Mesenchymal stem cell (in vitro differentiated cells and primary cell): Measurements from ENCODE around the gene ELMO1.
A peak's percentile ranks its signal among the peaks of the same experiment; 100 is the strongest.

Experiments used
- DNase-seq: peaks from one replicate; pipeline ENCODE4 v3.0.0-alpha.2; 2013
- H2AFZ ChIP-seq: one replicate; pipeline ENCODE4 v1.6.1; 2013; ENCODE audit warnings: low read depth, mild to moderate bottlenecking, control low read depth, inconsistent platforms, low read length, moderate library complexity
- H2AK5ac ChIP-seq: 2 replicates; pipeline ENCODE4 v1.6.1; 2013; ENCODE audit warnings: low read length, moderate library complexity, mild to moderate bottlenecking, inconsistent platforms; ENCODE audit not compliant: severe bottlenecking
- H2BK120ac ChIP-seq: one replicate; pipeline ENCODE4 v1.6.1; 2013; ENCODE audit warnings: low read depth, mild to moderate bottlenecking, inconsistent platforms, low read length, moderate library complexity
- H2BK12ac ChIP-seq, 2 experiments: one replicate each; pipeline ENCODE4 v1.6.1; 2013; ENCODE audit warnings: inconsistent platforms in 2 of 2, low read length in 2 of 2, mild to moderate bottlenecking in 2 of 2, moderate library complexity in 2 of 2, control low read depth in 1 of 2
- H2BK15ac ChIP-seq: one replicate; pipeline ENCODE4 v1.6.1; 2013; ENCODE audit warnings: mild to moderate bottlenecking, low read depth, inconsistent platforms; ENCODE audit not compliant: poor library complexity, severe bottlenecking
- H2BK5ac ChIP-seq: 2 replicates; pipeline ENCODE4 v1.6.1; 2013; ENCODE audit warnings: low read depth, mild to moderate bottlenecking, low read length, control low read depth, inconsistent platforms; ENCODE audit not compliant: poor library complexity, severe bottlenecking
- H3K14ac ChIP-seq, 2 experiments: one replicate each; pipeline ENCODE4 v1.6.1; 2013; ENCODE audit warnings: inconsistent platforms in 2 of 2, low read length in 2 of 2, control low read depth in 1 of 2, mild to moderate bottlenecking in 1 of 2, moderate library complexity in 1 of 2
- H3K18ac ChIP-seq, 2 experiments: one replicate each; pipeline ENCODE4 v1.6.1; 2013; ENCODE audit warnings: inconsistent platforms in 2 of 2, low read length in 2 of 2, control low read depth in 1 of 2, low read depth in 1 of 2, mild to moderate bottlenecking in 1 of 2
- H3K23ac ChIP-seq, 2 experiments: one replicate each; pipeline ENCODE4 v1.6.1; 2013; ENCODE audit warnings: inconsistent platforms in 2 of 2, low read length in 2 of 2, mild to moderate bottlenecking in 2 of 2, moderate library complexity in 2 of 2, control low read depth in 1 of 2
- H3K27ac ChIP-seq: 2 replicates; pipeline ENCODE4 v1.5.1; 2013; ENCODE audit warnings: mild to moderate bottlenecking, moderate library complexity, low read length, control low read depth, inconsistent platforms; ENCODE audit not compliant: poor library complexity, severe bottlenecking
- H3K27me3 ChIP-seq, 2 experiments: 2 replicates each; pipeline versions ENCODE4 v1.6.1 to v1.7.0; 2013; ENCODE audit warnings: low read length in 2 of 2, mild to moderate bottlenecking in 2 of 2, moderate library complexity in 2 of 2, control low read depth in 1 of 2, inconsistent platforms in 1 of 2; ENCODE audit not compliant: control insufficient read depth in 1 of 2, insufficient read depth in 1 of 2
- H3K36me3 ChIP-seq, 2 experiments: 2 replicates each; pipeline versions ENCODE4 v1.6.1 to v1.7.0; 2013; ENCODE audit warnings: low read length in 2 of 2, control low read depth in 1 of 2, inconsistent platforms in 1 of 2, low read depth in 1 of 2, mild to moderate bottlenecking in 1 of 2; ENCODE audit not compliant: insufficient read depth in 2 of 2, control insufficient read depth in 1 of 2
- H3K4ac ChIP-seq, 2 experiments: one replicate each; pipeline ENCODE4 v1.6.1; 2013; ENCODE audit warnings: inconsistent platforms in 2 of 2, low read length in 2 of 2, mild to moderate bottlenecking in 2 of 2, moderate library complexity in 2 of 2, control low read depth in 1 of 2, low read depth in 1 of 2
- H3K4me1 ChIP-seq: 2 replicates; pipeline ENCODE4 v1.6.1; 2013; ENCODE audit warnings: low read depth, low read length, control low read depth; ENCODE audit not compliant: control insufficient read depth, insufficient read depth
- H3K4me2 ChIP-seq: 2 replicates; pipeline ENCODE4 v1.6.1; 2013; ENCODE audit warnings: low read length, mild to moderate bottlenecking, inconsistent platforms; ENCODE audit not compliant: poor library complexity, severe bottlenecking
- H3K4me3 ChIP-seq, 2 experiments: 2 replicates each; pipeline versions ENCODE4 v1.5.1 to v1.7.0; 2013; ENCODE audit warnings: low read length in 2 of 2, mild to moderate bottlenecking in 2 of 2, control low read depth in 1 of 2, low read depth in 1 of 2; ENCODE audit not compliant: insufficient read depth in 1 of 2
- H3K79me1 ChIP-seq: replicated peaks from 2 replicates; pipeline ENCODE4 v1.6.1; 2013; ENCODE audit warnings: mild to moderate bottlenecking, control low read depth, low read length, inconsistent platforms; ENCODE audit not compliant: poor library complexity, severe bottlenecking
- H3K9ac ChIP-seq: 2 replicates; pipeline ENCODE4 v1.7.0; 2013; ENCODE audit warnings: mild to moderate bottlenecking, low read length, moderate library complexity
- H3K9me3 ChIP-seq: 2 replicates; pipeline ENCODE4 v1.7.0; 2013; ENCODE audit warnings: mild to moderate bottlenecking, low read length; ENCODE audit not compliant: control insufficient read depth
- H4K8ac ChIP-seq: one replicate; pipeline ENCODE4 v1.6.1; 2013; ENCODE audit warnings: inconsistent platforms, mild to moderate bottlenecking, low read length, moderate library complexity
- H4K91ac ChIP-seq: one replicate; pipeline ENCODE4 v1.6.1; 2013; ENCODE audit warnings: mild to moderate bottlenecking, low read length, inconsistent platforms
- WGBS: methylation state at CpG from one replicate; pipeline ENCODE4 v1.1.7; 2013; ENCODE audit warnings: mixed read lengths; 5-methylcytosine and 5-hydroxymethylcytosine counted together

ELMO1 gene

GRCh38 chr7:37187179-37187578, 261.5 kb downstream of the ELMO1 start:
- no peak overlapping the region for H4K91ac ChIP-seq
- H3K23ac ChIP-seq = no peak overlapping the region
- H2BK120ac ChIP-seq = no peak overlapping the region
- H2BK5ac ChIP-seq = no peak overlapping the region
- H2AK5ac ChIP-seq = no peak overlapping the region
- no peak overlapping the region for H3K18ac ChIP-seq
- H3K27ac ChIP-seq = no peak overlapping the region
- no peak overlapping the region for H3K4me3 ChIP-seq
- no peaks in the 10 kb centered on the region for H3K27me3 ChIP-seq
- no peak overlapping the region for H3K4me2 ChIP-seq
- no peak overlapping the region for H3K14ac ChIP-seq
- H3K4me1 ChIP-seq = no peaks in the 10 kb centered on the region
- no peak overlapping the region for H3K4ac ChIP-seq
- no peaks in the 10 kb centered on the region for H3K9me3 ChIP-seq
- H4K8ac ChIP-seq = no peak overlapping the region
- H2BK15ac ChIP-seq = no peak overlapping the region
- H3K79me1 ChIP-seq = no peaks in the 10 kb centered on the region
- no peak for DNase-seq
- H2AFZ ChIP-seq = no peak overlapping the region
- no peaks in the 10 kb centered on the region for H3K36me3 ChIP-seq
- H3K9ac ChIP-seq = no peak overlapping the region
- WGBS = no CpG with 5 or more reads among the region's 2 CpGs
- no peak overlapping the region for H2BK12ac ChIP-seq

- Histone ChIP-seq H2BK12ac (no peak overlapping the region), H2AFZ (no peak overlapping the region), H4K8ac (no peak overlapping the region), H3K23ac (no peak overlapping the region), H4K91ac (no peak overlapping the region), H3K79me1 (no peaks in the 10 kb centered on the region), H3K18ac (no peak overlapping the region), H3K36me3 (no peaks in the 10 kb centered on the region), H2BK5ac (no peak overlapping the region), H3K4ac (no peak overlapping the region), H3K14ac (no peak overlapping the region), H3K27me3 (no peaks in the 10 kb centered on the region), H3K9me3 (no peaks in the 10 kb centered on the region), H3K4me3 (no peak overlapping the region), H3K27ac (no peak overlapping the region), H2BK15ac (no peak overlapping the region), H2BK120ac (no peak overlapping the region), H3K9ac (no peak overlapping the region), H2AK5ac (no peak overlapping the region), H3K4me1 (no peaks in the 10 kb centered on the region), H3K4me2 (no peak overlapping the region)
- no CpG with 5 or more reads among the region's 1 CpG for WGBS
- no peak for DNase-seq
Measured at GRCh38 chr7:37186753-37187152, 261.9 kb downstream of the ELMO1 start.

GRCh38 chr7:37181550-37181932, 267.1 kb downstream of the ELMO1 start:
- Histone ChIP-seq H3K4me2 (no peak overlapping the region), H3K4ac (no peak overlapping the region), H2AK5ac (no peak overlapping the region)

GRCh38 chr7:37180828-37181549, 267.7 kb downstream of the ELMO1 start:
- Histone ChIP-seq H2BK15ac (no peak overlapping the region), H3K23ac (no peak overlapping the region), H4K91ac (no peak overlapping the region), H3K79me1 (no peaks in the 10 kb centered on the region), H3K4me3 (no peak overlapping the region), H3K27ac (no peak overlapping the region), H3K27me3 (no peaks in the 10 kb centered on the region), H3K4ac (no peak overlapping the region), H3K36me3 (no peaks in the 10 kb centered on the region), H3K4me2 (no peak overlapping the region), H2AFZ (no peak overlapping the region), H3K14ac (no peak overlapping the region), H2BK120ac (no peak overlapping the region), H2BK5ac (no peak overlapping the region), H4K8ac (no peak overlapping the region), H3K4me1 (no peaks in the 10 kb centered on the region), H3K9ac (no peak overlapping the region), H3K18ac (no peak overlapping the region), H2BK12ac (peak overlapping the region in 1 of 2 experiments; percentile 63), H3K9me3 (no peaks in the 10 kb centered on the region), H2AK5ac (no peak overlapping the region)
- WGBS = 70% methylated on average over 5 of the region's 7 CpGs
- DNase-seq = no peak

More at GRCh38 chr7:37181550-37181932, 267.1 kb downstream of the ELMO1 start:
- Histone ChIP-seq H3K18ac (no peak overlapping the region), H3K27ac (no peak overlapping the region), H3K36me3 (no peaks in the 10 kb centered on the region), H4K91ac (no peak overlapping the region), H4K8ac (no peak overlapping the region), H2BK12ac (no peak overlapping the region), H3K4me3 (no peak overlapping the region), H2BK15ac (no peak overlapping the region), H3K23ac (no peak overlapping the region), H3K9ac (no peak overlapping the region), H2BK5ac (no peak overlapping the region), H3K4me1 (no peaks in the 10 kb centered on the region), H3K14ac (no peak overlapping the region), H3K9me3 (no peaks in the 10 kb centered on the region), H3K79me1 (no peaks in the 10 kb centered on the region), H3K27me3 (no peaks in the 10 kb centered on the region), H2AFZ (no peak overlapping the region), H2BK120ac (no peak overlapping the region)
- no peak for DNase-seq
